Measurements from ENCODE around the gene CFAP77.
"Not testable (repeated sequence)": the region's sequence is repeated elsewhere in the genome, so short reads cannot be mapped to it uniquely, and the experiment has no call there.

The CFAP77 gene

GRCh38 chr9:132369421-132369820, 40.6 kb upstream of the CFAP77 start:
- peaks cover 5% of the 10 kb centered on the region for H3K36me3 Mint-ChIP-seq (ENCODE audit: low read depth)
- no peak overlapping the region for H3K27ac Mint-ChIP-seq
- no peaks in the 10 kb centered on the region for H3K4me1 Mint-ChIP-seq
- no peaks in the 10 kb centered on the region for H3K9me3 Mint-ChIP-seq
- H3K4me3 Mint-ChIP-seq = no peak overlapping the region
- no peaks in the 10 kb centered on the region for H3K27me3 Mint-ChIP-seq (ENCODE audit: low read depth)
- no peak for TF ChIP-seq CTCF (IDR thresholded peaks at IDR 0.05; ENCODE audit: unreplicated experiment in 3 of 3)

GRCh38 chr9:132370592-132370991, 39.4 kb upstream of the CFAP77 start:
- no peak for TF ChIP-seq CTCF (IDR thresholded peaks at IDR 0.05; ENCODE audit: unreplicated experiment in 3 of 3)

DNA sequence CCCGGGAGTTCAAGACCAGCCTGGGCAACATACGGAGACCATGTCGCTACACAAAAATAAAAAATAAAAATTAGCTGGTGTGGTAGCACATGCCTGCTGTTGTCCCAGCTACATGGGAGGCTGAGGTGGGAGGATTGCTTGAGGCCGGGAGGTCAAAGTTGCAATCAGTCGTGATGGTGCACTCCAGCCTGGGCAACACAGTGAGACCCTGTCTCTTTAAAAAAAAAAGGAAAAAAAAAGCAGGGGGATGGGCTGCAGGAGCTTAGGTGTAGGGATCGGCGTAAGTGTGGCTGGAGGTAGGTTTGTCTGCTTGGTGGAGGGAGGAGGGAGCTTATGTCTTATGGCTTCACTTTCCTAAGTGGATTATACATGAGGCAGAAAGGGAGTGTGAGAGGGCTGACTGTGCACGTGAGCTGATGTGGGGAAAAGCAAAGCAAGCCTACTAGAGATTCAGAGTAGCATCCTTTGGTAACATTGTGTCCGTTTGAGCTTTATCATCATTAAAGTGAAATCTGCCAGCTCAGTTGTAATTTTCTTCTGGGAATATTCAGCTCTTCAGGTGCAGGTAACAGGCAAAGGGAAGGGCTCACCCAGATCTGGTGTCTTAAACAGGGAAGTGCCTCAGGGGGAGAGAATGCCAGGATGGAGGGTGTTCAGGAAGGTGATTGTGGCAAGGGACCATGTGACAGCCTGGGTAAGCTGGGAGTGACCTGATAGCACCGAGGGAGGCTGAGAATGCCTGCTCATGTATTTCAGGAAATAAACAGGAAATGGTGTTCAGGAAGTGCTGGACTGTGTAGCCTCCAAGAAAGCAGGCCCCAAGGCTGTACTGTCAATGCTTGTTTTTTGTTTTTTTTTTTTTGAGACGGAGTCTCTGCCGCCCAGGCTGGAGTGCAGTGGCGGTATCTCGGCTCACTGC, 37.6 kb upstream of the CFAP77 start:
- H3K27me3 Mint-ChIP-seq (ENCODE audit: low read depth) = no peaks in the 10 kb centered on the region
- no peaks in the 10 kb centered on the region for H3K4me1 Mint-ChIP-seq
- peak overlapping the region; percentile 15 to 27 (median 20) for H3K27ac Mint-ChIP-seq
- no peak overlapping the region for H3K4me3 Mint-ChIP-seq
- no peak for TF ChIP-seq CTCF (IDR thresholded peaks at IDR 0.05; ENCODE audit: unreplicated experiment in 3 of 3)
- H3K36me3 Mint-ChIP-seq (ENCODE audit: low read depth) = peaks cover 10% of the 10 kb centered on the region
- H3K9me3 Mint-ChIP-seq = no peaks in the 10 kb centered on the region

More at GRCh38 chr9:132370592-132370991, 39.4 kb upstream of the CFAP77 start:
- Mint-ChIP-seq H3K27me3 (ENCODE audit: low read depth) (no peaks in the 10 kb centered on the region), H3K9me3 (no peaks in the 10 kb centered on the region), H3K4me1 (no peaks in the 10 kb centered on the region), H3K4me3 (no peak overlapping the region), H3K27ac (no peak overlapping the region), H3K36me3 (ENCODE audit: low read depth) (peaks cover 10% of the 10 kb centered on the region)

DNA sequence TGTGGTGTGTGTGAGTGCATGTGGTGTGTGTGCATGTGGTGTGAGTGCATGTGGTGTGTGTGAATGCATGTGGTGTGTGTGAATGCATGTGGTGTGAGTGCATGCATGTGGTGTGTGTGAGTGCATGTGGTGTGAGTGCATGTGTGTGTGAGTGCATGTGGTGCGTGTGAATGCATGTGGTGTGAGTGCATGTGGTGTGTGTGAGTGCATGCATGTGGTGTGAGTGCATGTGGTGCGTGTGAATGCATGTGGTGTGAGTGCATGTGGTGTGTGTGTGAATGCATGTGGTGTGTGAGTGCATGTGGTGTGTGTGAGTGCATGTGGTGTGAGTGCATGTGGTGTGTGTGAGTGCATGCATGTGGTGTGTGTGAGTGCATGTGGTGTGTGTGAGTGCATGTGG, 32.2 kb upstream of the CFAP77 start:
- not testable (repeated sequence) for H3K4me1 Mint-ChIP-seq; H3K27ac Mint-ChIP-seq; H3K4me3 Mint-ChIP-seq; H3K9me3 Mint-ChIP-seq; H3K27me3 Mint-ChIP-seq (ENCODE audit: low read depth)
- peaks cover 16% of the 10 kb centered on the region for H3K36me3 Mint-ChIP-seq (ENCODE audit: low read depth)

- not testable (repeated sequence) for H3K27ac Mint-ChIP-seq; H3K27me3 Mint-ChIP-seq (ENCODE audit: low read depth); H3K4me3 Mint-ChIP-seq; H3K9me3 Mint-ChIP-seq; H3K4me1 Mint-ChIP-seq
- peaks cover 21% of the 10 kb centered on the region for H3K36me3 Mint-ChIP-seq (ENCODE audit: low read depth)
Observed at GRCh38 chr9:132378416-132378815, 31.6 kb upstream of the CFAP77 start.

- no peak for TF ChIP-seq CTCF (IDR thresholded peaks at IDR 0.05; ENCODE audit: unreplicated experiment in 3 of 3)
- H3K4me3 Mint-ChIP-seq = no peak overlapping the region
- no peak overlapping the region for H3K27ac Mint-ChIP-seq
- no peaks in the 10 kb centered on the region for H3K9me3 Mint-ChIP-seq
- H3K27me3 Mint-ChIP-seq (ENCODE audit: low read depth) = no peaks in the 10 kb centered on the region
- peaks cover 48% of the 10 kb centered on the region for H3K36me3 Mint-ChIP-seq (ENCODE audit: low read depth)
- H3K4me1 Mint-ChIP-seq = no peaks in the 10 kb centered on the region
Observed at GRCh38 chr9:132381966-132382541, 28.0 kb upstream of the CFAP77 start.

GRCh38 chr9:132383462-132383883, 26.5 kb upstream of the CFAP77 start:
- no peak overlapping the region for H3K4me3 Mint-ChIP-seq
- H3K27me3 Mint-ChIP-seq (ENCODE audit: low read depth) = no peaks in the 10 kb centered on the region
- H3K36me3 Mint-ChIP-seq (ENCODE audit: low read depth) = peaks cover 58% of the 10 kb centered on the region
- H3K4me1 Mint-ChIP-seq = no peaks in the 10 kb centered on the region
- TF ChIP-seq CTCF (IDR thresholded peaks at IDR 0.05; ENCODE audit: unreplicated experiment in 3 of 3) = no peak
- H3K27ac Mint-ChIP-seq = no peak overlapping the region
- no peaks in the 10 kb centered on the region for H3K9me3 Mint-ChIP-seq
